Measurements from ENCODE around the gene IGSF21. TPM values are rescaled to one million over a fixed set of nuclear protein-coding genes. Genes with fewer than 3 reads are reported as not detected.
A peak's percentile ranks its signal among the peaks of the same experiment; 100 is the strongest.

The IGSF21 gene
- total and polyA plus RNA-seq, 2 donors from 2014 or later: 1.4 to 6.6 TPM

DNA sequence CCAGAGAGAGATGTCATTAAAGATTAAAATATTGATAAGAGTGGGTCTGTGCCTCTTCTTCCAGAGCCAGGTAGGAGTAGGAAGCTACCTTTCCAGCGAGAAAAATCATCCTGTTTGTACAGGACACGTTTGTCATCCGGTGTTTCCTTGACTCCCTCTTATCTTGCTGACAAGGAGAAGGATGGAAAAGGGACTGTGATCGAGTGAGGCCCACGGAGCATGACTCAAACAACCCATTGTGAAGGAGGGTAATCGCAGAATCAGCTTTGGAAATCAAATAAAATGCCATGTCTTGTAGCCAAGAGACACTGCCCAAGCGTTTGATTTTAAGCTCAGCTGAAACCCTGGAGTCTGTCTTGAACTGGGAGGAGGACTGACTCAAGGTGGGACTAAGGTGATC lies 97.7 kb downstream of the IGSF21 start:
- Histone ChIP-seq H3K9me3 (ENCODE audit: control insufficient read depth in 2 of 3, insufficient read depth in 1 of 3, low read length in 3 of 3) (peaks cover 0 to 8% (median 0%) of the 10 kb centered on the region in 3 donors), H3K4me3 (ENCODE audit: low read length in 3 of 3) (no peak overlapping the region), H3K4me1 (ENCODE audit: control insufficient read depth in 2 of 3, insufficient read depth in 2 of 3, low read depth in 1 of 3, low read length in 3 of 3) (no peaks in the 10 kb centered on the region), H3K9ac (ENCODE audit: low read length in 3 of 3) (no peak overlapping the region), H3K27ac (ENCODE audit: low read depth in 2 of 2, low read length in 2 of 2) (no peak overlapping the region), H3K36me3 (ENCODE audit: control insufficient read depth in 2 of 3, insufficient read depth in 3 of 3, low read length in 3 of 3) (no peaks in the 10 kb centered on the region), H3K27me3 (ENCODE audit: control insufficient read depth, insufficient read depth, low read length) (no peaks in the 10 kb centered on the region)
- DNase-seq (no peak), FAIRE-seq (no peak)
- TF ChIP-seq, protein P1, sequence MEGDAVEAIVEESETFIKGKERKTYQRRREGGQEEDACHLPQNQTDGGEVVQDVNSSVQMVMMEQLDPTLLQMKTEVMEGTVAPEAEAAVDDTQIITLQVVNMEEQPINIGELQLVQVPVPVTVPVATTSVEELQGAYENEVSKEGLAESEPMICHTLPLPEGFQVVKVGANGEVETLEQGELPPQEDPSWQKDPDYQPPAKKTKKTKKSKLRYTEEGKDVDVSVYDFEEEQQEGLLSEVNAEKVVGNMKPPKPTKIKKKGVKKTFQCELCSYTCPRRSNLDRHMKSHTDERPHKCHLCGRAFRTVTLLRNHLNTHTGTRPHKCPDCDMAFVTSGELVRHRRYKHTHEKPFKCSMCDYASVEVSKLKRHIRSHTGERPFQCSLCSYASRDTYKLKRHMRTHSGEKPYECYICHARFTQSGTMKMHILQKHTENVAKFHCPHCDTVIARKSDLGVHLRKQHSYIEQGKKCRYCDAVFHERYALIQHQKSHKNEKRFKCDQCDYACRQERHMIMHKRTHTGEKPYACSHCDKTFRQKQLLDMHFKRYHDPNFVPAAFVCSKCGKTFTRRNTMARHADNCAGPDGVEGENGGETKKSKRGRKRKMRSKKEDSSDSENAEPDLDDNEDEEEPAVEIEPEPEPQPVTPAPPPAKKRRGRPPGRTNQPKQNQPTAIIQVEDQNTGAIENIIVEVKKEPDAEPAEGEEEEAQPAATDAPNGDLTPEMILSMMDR (IDR thresholded peaks at IDR 0.05; ENCODE audit: borderline replicate concordance, extremely low read depth, insufficient read depth): no peak
- intact Hi-C loops (cut with DNase I): no loop called here

DNA sequence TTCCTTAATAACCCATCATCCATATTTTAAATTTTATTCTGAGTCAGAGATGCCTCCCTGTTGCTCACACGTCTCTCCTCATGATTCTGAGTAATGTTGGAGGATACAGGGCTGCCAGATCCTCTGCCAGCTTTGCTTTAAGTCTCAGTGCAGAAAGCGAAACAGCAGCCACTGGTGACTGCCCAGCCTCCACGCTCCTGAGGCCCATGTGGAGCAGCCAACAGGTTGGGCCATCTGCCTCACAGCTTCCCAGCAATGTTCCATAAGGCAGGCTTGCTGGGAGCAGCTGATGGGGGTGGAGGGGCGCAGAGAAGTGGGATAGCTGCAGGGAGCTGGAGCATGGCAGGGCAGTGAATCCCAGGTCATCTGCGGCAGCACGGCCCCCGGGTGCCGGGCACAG lies 104.2 kb downstream of the IGSF21 start:
- TF ChIP-seq, protein P1 (IDR thresholded peaks at IDR 0.05; ENCODE audit: borderline replicate concordance, extremely low read depth, insufficient read depth): no peak
- intact Hi-C loops (cut with DNase I): no loop called here
- Histone ChIP-seq H3K9me3 (ENCODE audit: control insufficient read depth in 2 of 3, insufficient read depth in 1 of 3, low read length in 3 of 3) (peaks cover 0 to 7% (median 0%) of the 10 kb centered on the region in 3 donors), H3K4me3 (ENCODE audit: low read length in 3 of 3) (no peak overlapping the region), H3K9ac (ENCODE audit: low read length in 3 of 3) (no peak overlapping the region), H3K4me1 (ENCODE audit: control insufficient read depth in 2 of 3, insufficient read depth in 2 of 3, low read depth in 1 of 3, low read length in 3 of 3) (no peaks in the 10 kb centered on the region), H3K36me3 (ENCODE audit: control insufficient read depth in 2 of 3, insufficient read depth in 3 of 3, low read length in 3 of 3) (no peaks in the 10 kb centered on the region), H3K27me3 (ENCODE audit: control insufficient read depth, insufficient read depth, low read length) (no peaks in the 10 kb centered on the region), H3K27ac (ENCODE audit: low read depth in 2 of 2, low read length in 2 of 2) (no peak overlapping the region)
- DNase-seq (peak in 1 of 5 donors; percentile 22), FAIRE-seq (no peak)

DNA sequence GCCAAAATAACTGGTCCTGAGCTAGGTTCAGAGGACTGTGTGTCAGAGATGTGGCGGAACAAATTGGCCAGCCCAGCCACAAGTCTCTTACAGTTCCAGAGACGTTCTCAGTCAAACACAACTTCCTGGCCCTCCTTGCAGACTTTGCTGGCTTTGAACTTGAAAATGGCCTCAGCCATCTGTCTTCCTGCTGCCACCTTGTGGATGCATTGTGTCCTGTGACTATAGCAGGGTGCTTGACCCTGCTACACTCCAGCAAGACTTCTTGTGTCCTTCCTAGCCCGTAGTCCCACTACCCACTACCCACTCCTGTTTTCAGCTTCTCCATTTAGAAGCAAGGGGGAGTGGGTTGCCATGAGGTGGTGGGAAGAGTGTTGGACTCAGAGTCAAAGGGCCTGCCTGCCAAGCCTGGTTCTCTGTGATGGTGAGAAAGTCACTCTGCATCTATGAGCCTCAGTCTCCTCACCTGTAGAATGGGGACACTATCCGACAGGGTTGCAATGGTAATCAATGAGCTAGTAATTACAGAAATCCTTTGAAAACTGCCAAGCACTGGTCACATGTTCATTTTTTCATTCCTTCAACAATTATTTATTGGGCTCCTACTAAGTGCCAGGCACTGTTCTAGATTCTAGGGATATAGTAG lies 109.9 kb downstream of the IGSF21 start:
- TF ChIP-seq, protein P1 (IDR thresholded peaks at IDR 0.05; ENCODE audit: borderline replicate concordance, extremely low read depth, insufficient read depth): peak; percentile 21
- H3K27me3 ChIP-seq (ENCODE audit: control insufficient read depth, insufficient read depth, low read length): no peaks in the 10 kb centered on the region
- no peaks in the 10 kb centered on the region for H3K9me3 ChIP-seq (ENCODE audit: control insufficient read depth in 2 of 3, insufficient read depth in 1 of 3, low read length in 3 of 3)
- H3K36me3 ChIP-seq (ENCODE audit: control insufficient read depth in 2 of 3, insufficient read depth in 3 of 3, low read length in 3 of 3): no peaks in the 10 kb centered on the region
- no peaks in the 10 kb centered on the region for H3K4me1 ChIP-seq (ENCODE audit: control insufficient read depth in 2 of 3, insufficient read depth in 2 of 3, low read depth in 1 of 3, low read length in 3 of 3)
- DNase-seq: peak in 1 of 5 donors; percentile 9
- H3K9ac ChIP-seq (ENCODE audit: low read length in 3 of 3): no peak overlapping the region
- no peak overlapping the region for H3K27ac ChIP-seq (ENCODE audit: low read depth in 2 of 2, low read length in 2 of 2)
- intact Hi-C loops (cut with DNase I): no loop called here
- FAIRE-seq: no peak
- H3K4me3 ChIP-seq (ENCODE audit: low read length in 3 of 3): no peak overlapping the region

DNA sequence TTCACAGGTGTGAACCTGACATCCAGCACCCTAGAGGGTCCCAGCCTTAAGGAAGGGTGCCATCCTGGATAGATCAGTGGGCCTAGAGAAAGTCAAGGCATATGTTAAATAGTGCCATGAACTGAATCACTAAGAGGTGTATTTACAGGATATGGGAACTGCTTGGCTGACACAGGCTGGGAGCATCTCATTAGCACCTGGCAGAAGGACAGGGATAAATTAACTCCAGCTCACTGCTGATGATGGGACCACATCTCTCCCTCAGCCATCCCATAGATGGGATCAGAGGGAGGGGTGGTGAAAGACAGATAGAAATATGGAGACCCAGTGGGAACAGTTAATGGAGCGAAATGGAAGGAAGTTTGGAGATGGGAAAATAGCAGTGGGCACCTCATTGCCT lies 122.0 kb downstream of the IGSF21 start:
- no peak for DNase-seq
- H3K27ac ChIP-seq (ENCODE audit: low read depth in 2 of 2, low read length in 2 of 2): no peak overlapping the region

More for the DNA sequence above, 122.0 kb downstream of the IGSF21 start:
- Histone ChIP-seq H3K4me1 (ENCODE audit: control insufficient read depth in 2 of 3, insufficient read depth in 2 of 3, low read depth in 1 of 3, low read length in 3 of 3) (no peaks in the 10 kb centered on the region), H3K27me3 (ENCODE audit: control insufficient read depth, insufficient read depth, low read length) (no peaks in the 10 kb centered on the region), H3K9ac (ENCODE audit: low read length in 3 of 3) (no peak overlapping the region), H3K9me3 (ENCODE audit: control insufficient read depth in 2 of 3, insufficient read depth in 1 of 3, low read length in 3 of 3) (peaks cover 0 to 6% (median 0%) of the 10 kb centered on the region in 3 donors), H3K36me3 (ENCODE audit: control insufficient read depth in 2 of 3, insufficient read depth in 3 of 3, low read length in 3 of 3) (no peaks in the 10 kb centered on the region), H3K4me3 (ENCODE audit: low read length in 3 of 3) (no peak overlapping the region)
- intact Hi-C loops (cut with DNase I): no loop called here
- no peak for FAIRE-seq
- TF ChIP-seq, protein P1 (IDR thresholded peaks at IDR 0.05; ENCODE audit: borderline replicate concordance, extremely low read depth, insufficient read depth): no peak
